ENCODE data around the gene UQCRHL.

DNA sequence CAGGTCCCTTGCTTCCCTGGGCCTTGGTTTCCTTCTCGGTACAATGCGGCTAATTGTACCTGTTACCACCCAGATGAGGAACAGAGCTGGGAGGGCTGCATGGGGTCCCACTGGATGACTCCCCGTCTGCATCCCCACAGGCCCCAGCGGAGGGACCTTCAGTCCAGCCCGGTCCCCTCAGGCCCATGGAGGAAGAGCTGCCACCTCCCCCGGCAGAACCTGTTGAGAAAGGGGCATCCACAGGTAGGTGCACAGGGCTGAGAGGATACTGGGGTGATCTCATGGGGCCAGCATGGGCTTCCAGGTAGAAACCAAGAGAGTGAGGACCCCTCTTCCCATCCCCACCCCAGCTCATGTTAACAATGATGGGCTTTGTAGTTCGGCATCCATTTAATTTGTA lies 39.1 kb downstream of the UQCRHL start:
- TF ChIP-seq, protein P1, sequence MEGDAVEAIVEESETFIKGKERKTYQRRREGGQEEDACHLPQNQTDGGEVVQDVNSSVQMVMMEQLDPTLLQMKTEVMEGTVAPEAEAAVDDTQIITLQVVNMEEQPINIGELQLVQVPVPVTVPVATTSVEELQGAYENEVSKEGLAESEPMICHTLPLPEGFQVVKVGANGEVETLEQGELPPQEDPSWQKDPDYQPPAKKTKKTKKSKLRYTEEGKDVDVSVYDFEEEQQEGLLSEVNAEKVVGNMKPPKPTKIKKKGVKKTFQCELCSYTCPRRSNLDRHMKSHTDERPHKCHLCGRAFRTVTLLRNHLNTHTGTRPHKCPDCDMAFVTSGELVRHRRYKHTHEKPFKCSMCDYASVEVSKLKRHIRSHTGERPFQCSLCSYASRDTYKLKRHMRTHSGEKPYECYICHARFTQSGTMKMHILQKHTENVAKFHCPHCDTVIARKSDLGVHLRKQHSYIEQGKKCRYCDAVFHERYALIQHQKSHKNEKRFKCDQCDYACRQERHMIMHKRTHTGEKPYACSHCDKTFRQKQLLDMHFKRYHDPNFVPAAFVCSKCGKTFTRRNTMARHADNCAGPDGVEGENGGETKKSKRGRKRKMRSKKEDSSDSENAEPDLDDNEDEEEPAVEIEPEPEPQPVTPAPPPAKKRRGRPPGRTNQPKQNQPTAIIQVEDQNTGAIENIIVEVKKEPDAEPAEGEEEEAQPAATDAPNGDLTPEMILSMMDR (conservative IDR thresholded peaks at IDR 0.05), result no peak
- TF ChIP-seq EZH2 (IDR thresholded peaks at IDR 0.05; ENCODE audit: low read depth), result no peak
